ENCODE data around the gene ITSN2.
"Not testable (repeated sequence)": the region's sequence is repeated elsewhere in the genome, so short reads cannot be mapped to it uniquely, and the experiment has no call there.

The ITSN2 gene

GRCh38 chr2:24360050-24360962 is at the start of gene ITSN2:
ITSN2 (minus strand) TSS chr2:24360536; CDS start chr2:24328082, 32,454 bp downstream.
- peak; percentile 24 for DNase-seq (ENCODE audit: low read depth)

GRCh38 chr2:24409171-24409570 is 48.8 kb upstream of the ITSN2 start:
- DNase-seq (ENCODE audit: low read depth): no peak

DNA sequence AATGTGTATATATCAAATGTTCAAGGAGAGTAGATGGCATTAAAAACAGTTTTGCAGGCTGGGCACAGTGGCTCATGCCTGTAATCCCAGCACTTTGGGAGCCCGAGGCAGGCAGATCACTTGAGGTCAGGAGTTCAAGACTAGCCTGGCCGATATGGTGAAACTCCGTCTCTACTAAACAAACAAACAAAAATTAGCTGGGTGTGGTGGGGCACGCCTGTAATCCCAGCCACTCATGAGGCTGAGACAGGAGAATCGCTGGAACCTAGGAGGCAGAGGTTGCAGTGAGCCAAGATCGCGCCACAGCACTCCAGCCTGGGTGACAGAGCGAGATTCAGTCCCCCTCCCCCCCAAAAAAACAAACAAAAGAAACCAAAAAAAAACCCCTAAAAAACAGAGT is 48.4 kb upstream of the ITSN2 start:
- DNase-seq (ENCODE audit: low read depth): not testable (repeated sequence)

- DNase-seq (ENCODE audit: low read depth): no peak
Observed at GRCh38 chr2:24404491-24404921, 44.2 kb upstream of the ITSN2 start.

GRCh38 chr2:24403832-24404212 is 43.5 kb upstream of the ITSN2 start:
- no peak for DNase-seq (ENCODE audit: low read depth)

DNA sequence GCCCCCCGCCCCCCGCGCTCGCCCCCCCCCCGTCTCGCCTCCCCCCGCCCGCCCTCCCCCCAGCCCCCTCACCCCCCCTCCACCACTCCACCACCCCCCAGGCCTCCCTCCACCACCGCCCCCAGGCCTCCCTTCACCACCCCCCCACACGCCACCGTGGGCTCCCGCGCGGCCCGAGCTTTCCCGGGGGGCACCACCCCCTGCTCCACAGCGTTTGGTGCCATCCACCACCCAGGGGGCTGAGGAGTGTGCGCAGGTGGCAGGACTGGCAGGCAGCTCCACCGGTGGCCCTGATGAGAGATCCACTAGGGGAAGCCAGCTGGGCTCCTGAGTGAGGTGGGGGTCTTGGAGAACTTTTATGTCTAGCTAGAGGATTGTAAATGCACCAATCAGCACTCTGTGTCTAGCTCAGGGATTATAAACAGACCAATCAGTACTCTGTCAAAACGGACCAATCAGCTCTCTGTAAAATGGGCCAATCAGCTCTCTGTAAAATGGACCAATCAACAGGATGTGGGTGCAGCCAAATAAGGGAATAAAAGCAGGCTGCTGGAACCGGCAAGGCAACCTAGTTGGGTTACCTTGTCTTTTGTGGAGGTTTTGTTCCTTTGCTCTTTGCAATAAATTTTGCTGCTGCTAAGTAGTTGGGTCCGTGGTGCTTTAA is 43.0 kb upstream of the ITSN2 start:
- no peak for DNase-seq (ENCODE audit: low read depth)

DNA sequence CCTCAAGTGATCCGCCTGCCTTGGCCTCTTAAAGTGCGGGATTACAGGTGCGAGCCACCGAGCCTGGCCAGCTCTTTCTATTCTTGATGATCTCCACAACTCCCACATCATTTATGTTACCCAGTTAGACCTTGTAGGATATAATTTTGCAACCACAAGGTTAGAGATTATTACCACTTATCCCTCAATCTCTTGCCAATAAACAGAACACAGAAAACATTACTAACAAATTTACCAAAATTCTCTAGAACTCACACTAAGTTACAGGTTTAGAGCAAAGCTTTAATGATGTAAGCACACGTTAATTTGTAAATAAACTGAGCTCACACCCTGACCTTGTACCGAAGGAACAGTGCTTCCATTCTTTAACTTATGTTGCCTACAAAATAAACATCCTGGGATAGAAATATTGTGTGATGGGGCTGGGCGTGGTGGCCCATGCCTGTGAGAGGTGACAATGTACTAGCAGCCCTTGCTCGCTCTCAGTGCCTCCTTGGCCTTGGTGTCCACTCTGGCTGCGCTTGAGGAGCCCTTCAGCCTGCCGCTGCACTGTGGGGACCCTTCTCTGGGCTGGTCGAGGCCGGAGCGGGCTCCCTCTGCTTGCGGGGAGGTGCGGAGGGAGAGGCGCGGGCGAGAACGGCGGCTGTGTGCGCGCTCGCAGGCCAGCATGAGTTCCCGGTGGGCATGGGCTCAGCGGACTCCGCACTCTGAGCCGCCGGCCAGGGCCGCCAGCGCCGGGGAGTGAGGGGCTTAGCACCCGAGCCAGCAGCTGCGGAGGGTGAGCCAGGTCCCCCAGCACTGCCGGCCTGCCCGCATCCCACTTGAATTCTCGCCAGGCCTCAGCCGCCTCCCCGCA is 42.1 kb upstream of the ITSN2 start:
- DNase-seq (ENCODE audit: low read depth): no peak

DNA sequence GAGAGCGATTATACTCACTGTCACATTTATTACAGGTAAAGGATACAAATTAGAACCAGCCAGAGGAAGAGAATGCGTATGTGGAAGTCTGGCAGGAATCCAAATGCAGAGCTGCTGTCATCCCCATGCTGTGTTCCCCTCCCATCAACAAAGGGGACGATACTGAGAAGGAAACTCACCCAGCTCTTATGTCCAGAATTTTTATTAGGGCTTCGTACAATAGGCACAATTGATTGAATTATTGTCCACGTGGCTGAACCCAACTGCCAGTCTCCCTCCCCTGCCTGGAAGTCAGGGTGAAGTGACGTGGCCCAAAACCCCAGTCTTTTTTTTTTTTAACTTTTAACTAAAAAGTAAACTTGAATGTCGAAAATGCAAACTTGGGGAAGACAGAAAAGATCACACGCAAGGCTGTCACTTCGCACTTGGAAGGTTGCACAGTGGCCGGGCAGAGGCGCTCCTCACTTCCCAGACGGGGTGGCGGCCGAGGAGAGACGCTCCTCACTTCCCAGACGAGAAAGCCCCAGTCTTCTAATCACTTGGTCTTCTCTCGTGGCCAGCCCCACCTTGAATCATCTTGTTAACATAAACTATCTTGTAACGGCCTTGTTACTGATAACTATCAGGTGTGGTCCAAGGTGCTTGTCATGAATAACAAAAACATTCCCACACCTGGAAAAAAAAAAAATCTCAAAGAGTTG is 40.0 kb upstream of the ITSN2 start:
- no peak for DNase-seq (ENCODE audit: low read depth)

- no peak for DNase-seq (ENCODE audit: low read depth)
Observed at GRCh38 chr2:24399434-24400206, 39.3 kb upstream of the ITSN2 start.

DNA sequence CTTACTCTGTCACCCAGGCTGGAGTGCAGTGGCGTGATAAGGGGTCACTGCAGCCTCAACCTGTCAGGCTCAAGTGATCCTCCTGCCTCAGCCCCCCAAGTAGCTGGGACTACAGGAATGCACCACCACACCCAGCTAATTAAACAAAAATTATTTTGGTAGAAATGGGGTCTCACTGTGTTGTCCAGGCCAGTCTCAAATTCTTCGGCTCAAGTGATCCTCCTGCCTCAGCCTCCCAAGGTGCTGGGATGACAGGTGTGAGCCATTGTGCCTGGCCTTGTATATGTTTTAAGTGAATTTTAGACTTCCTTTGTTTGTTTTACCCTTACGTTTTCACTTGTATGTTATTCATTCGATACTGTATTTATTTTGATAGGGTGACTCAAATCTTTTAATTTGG is 34.7 kb upstream of the ITSN2 start:
- DNase-seq (ENCODE audit: low read depth): no peak

DNA sequence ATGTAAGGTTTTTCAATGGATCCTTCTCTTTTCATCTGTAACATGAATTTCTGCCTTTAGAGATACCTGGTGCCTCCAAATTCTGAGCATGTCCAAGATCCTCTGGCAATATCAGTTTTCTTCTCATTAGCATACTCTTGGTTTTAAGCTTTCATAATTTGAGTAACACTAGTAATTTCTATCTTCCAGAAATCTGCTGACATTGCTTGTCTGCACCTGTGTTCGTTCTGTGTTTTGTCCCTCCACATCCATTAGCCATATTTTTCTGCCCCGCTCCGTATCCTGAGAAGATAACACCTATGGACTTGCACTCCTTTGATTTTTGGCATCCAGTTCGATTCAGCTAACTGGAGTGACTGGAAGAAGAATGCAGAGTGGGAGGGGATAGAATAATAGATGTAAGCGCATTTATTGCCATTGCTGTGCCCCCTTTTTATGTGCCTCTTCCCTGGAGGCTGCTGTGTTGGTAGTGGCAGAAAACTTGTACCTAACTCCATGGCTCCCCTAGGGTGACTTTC is 32.3 kb upstream of the ITSN2 start:
- no peak for DNase-seq (ENCODE audit: low read depth)

DNA sequence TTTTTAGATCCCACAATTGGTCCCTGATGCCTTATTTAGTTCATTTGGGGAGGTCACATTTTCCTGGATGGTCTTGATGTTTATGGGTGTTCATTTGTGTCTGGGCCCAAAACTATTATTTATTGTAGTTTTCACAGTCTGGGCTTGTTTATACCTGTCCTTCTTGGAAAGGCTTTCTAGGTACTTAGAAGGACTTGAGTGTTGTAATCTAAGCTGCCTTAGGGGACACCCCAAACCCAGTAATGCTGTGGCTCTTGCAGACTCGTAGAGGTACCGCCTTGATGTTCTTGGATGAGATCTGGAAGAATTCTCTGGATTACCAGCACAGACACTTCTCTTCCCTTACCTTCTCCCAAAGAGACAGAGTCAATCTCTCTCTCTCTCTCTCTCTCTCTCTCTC is 25.0 kb upstream of the ITSN2 start:
- no peak for DNase-seq (ENCODE audit: low read depth)

GRCh38 chr2:24382363-24383073 is 22.2 kb upstream of the ITSN2 start:
- no peak for DNase-seq (ENCODE audit: low read depth)

DNA sequence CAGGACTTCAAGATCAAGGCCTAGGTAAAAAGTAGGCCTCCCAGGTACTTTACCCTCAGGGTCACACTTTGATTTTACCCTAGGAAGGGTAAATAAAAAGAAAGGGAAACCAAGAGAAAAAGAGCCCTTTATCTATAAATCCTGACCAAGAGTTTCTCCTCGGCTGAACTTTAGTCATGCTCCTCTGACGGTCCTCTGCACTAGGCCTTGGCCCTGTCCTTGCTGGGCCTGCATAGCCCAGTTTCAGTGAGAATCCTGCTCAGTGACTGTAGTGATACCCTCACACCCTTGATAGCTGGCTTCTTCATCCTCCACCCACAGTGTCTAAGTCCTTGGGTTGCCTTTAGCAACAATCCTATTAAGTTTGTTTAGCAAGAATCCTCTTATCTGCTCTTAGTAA is 20.5 kb upstream of the ITSN2 start:
- no peak for DNase-seq (ENCODE audit: low read depth)

DNA sequence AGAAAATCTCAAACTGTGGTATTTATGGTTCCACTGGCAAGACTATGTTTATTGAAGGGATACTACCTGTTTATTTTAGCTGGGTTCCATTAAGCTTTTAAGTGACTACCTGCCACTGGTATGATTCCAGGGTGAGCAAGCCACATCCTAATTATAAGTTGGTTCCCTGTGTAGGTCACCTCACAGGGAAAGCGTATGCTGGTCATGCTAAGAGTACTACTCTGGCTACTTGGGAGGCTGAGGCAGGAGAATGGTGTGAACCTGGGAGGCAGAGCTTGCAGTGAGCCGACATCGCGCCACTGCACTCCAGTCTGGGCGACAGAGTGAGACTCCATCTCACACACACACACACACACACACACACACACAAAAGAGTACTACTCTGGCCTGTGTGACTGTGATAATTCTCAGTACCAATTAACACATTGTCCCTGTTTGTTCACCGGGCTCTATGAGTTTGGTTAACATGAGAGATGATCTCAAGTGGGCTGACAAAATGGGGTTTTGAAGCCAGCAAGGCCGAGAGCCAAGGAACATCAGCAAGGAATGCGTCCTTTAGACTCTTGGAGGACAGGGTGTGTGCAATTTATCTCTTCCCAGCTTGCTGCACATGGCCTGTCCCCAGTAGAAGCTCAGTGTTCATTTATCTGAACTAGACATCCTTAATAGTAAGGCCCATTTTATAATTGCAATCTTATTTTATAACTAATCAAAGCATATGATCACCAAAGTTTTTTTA is 15.2 kb upstream of the ITSN2 start:
- no peak for DNase-seq (ENCODE audit: low read depth)

GRCh38 chr2:24374301-24374700 is 14.0 kb upstream of the ITSN2 start:
- DNase-seq (ENCODE audit: low read depth): no peak

DNA sequence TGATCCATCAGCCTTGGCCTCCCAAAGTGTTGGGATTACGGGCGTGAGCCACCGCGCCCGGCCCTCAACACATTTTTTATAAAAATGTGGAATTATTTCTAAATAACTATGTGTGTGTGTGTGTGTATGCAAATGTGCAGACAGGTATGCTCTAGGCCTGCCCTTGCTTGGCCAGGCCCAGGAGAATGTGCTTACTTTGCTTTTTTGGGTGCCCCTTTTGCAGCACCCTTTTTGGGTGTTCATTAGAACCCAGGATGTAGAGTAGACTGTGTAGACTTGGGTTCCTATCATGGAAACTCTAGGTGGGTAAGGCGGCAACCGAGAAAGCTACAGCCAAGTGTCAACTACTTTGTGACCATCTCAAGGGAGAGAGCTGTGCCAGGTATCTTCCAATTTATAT is 11.7 kb upstream of the ITSN2 start:
- DNase-seq (ENCODE audit: low read depth): no peak

DNA sequence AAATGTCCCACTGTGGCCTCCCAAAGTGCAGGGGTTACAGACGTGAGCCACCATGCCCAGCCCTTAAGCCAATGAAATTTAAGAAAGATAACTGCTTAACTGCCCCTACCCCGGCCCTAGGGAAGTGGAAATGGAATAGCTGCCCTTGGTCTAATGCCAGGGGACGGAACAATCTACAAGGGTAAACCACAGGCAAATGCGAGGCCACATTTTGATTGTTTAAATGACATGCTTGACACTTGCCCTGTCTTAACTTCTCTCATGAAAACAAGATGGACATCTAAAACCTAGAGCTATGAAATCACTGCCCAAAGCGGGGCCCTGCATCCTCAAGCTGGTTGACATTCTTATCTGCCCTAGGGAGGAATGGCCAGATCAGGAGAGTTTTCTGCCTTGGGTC is 5.5 kb upstream of the ITSN2 start:
- DNase-seq (ENCODE audit: low read depth): no peak

- no peak for DNase-seq (ENCODE audit: low read depth)
Observed at GRCh38 chr2:24365051-24365450, 4.7 kb upstream of the ITSN2 start.
